ENCODE measurements around the gene SHROOM3. TPM values are rescaled to one million over a fixed set of nuclear protein-coding genes. Genes with fewer than 3 reads are reported as not detected.

Gene SHROOM3
- total RNA-seq, 6 donors from 2014 or later, result 62.3 to 216 (median 116) TPM

GRCh38 chr4:76750716-76751115 is 315.7 kb downstream of the SHROOM3 start:
- no peak for TF ChIP-seq POLR2A (IDR thresholded peaks at IDR 0.05)
- no peak for TF ChIP-seq CTCF (IDR thresholded peaks at IDR 0.05)
- no peak for TF ChIP-seq EP300 (IDR thresholded peaks at IDR 0.05)
- TF ChIP-seq POLR2AphosphoS5 (IDR thresholded peaks at IDR 0.05), result no peak
- 72 to 76% methylated on average over 3 of the region's 3 CpGs for WGBS, 2 donors
- Histone ChIP-seq H3K27ac (no peak overlapping the region), H3K27me3 (no peaks in the 10 kb centered on the region), H3K36me3 (peaks cover 0 to 11% (median 5%) of the 10 kb centered on the region in 4 donors), H3K4me3 (no peak overlapping the region), H3K4me1 (peaks cover 0 to 11% (median 5%) of the 10 kb centered on the region in 4 donors), H3K9me3 (no peaks in the 10 kb centered on the region)
- DNase-seq, result no peak
- no peak for ATAC-seq (ENCODE audit: low FRiP score in 2 of 2)

GRCh38 chr4:76751612-76752343 is 316.7 kb downstream of the SHROOM3 start:
- Histone ChIP-seq H3K9me3 (no peaks in the 10 kb centered on the region), H3K27ac (no peak overlapping the region), H3K36me3 (peaks cover 0 to 14% (median 5%) of the 10 kb centered on the region in 4 donors), H3K27me3 (no peaks in the 10 kb centered on the region), H3K4me3 (no peak overlapping the region), H3K4me1 (peaks cover 0 to 11% (median 5%) of the 10 kb centered on the region in 4 donors)
- WGBS, 2 donors, result 93 to 95% methylated on average over 3 of the region's 3 CpGs
- no peak for DNase-seq
- TF ChIP-seq CTCF (IDR thresholded peaks at IDR 0.05), result no peak
- no peak for TF ChIP-seq EP300 (IDR thresholded peaks at IDR 0.05)
- TF ChIP-seq POLR2A (IDR thresholded peaks at IDR 0.05), result no peak
- no peak for TF ChIP-seq POLR2AphosphoS5 (IDR thresholded peaks at IDR 0.05)
- ATAC-seq (ENCODE audit: low FRiP score in 2 of 2), result no peak

- WGBS, 2 donors, result 42 to 43% methylated on average over 3 of the region's 3 CpGs
- peak overlapping the region in 3 of 4 donors; percentile 31 to 53 (median 35) for H3K27ac ChIP-seq
- no peak for DNase-seq
- peak; percentile 60 to 65 for ATAC-seq (ENCODE audit: low FRiP score in 2 of 2)
- H3K36me3 ChIP-seq, result peaks cover 0 to 16% (median 5%) of the 10 kb centered on the region in 4 donors
- H3K4me3 ChIP-seq, result no peak overlapping the region
- no peaks in the 10 kb centered on the region for H3K27me3 ChIP-seq
- H3K9me3 ChIP-seq, result no peaks in the 10 kb centered on the region
- TF ChIP-seq POLR2AphosphoS5 (IDR thresholded peaks at IDR 0.05) (peak; percentile 67 to 83), POLR2A (IDR thresholded peaks at IDR 0.05) (no peak), EP300 (IDR thresholded peaks at IDR 0.05) (no peak), CTCF (IDR thresholded peaks at IDR 0.05) (no peak)
- peaks cover 1 to 12% (median 6%) of the 10 kb centered on the region in 4 donors for H3K4me1 ChIP-seq
These were observed 318.0 kb downstream of the SHROOM3 start for GRCh38 chr4:76752861-76753501.

- Histone ChIP-seq H3K27ac (peak overlapping the region; percentile 2 to 57 (median 35)), H3K36me3 (peaks cover 0 to 16% (median 5%) of the 10 kb centered on the region in 4 donors), H3K9me3 (no peaks in the 10 kb centered on the region), H3K27me3 (no peaks in the 10 kb centered on the region), H3K4me3 (no peak overlapping the region), H3K4me1 (peaks cover 3 to 13% (median 7%) of the 10 kb centered on the region in 4 donors)
- ATAC-seq (ENCODE audit: low FRiP score in 2 of 2), result no peak
- TF ChIP-seq POLR2AphosphoS5 (IDR thresholded peaks at IDR 0.05) (no peak), CTCF (IDR thresholded peaks at IDR 0.05) (no peak)
- DNase-seq, result no peak
- WGBS, 2 donors, result 47 to 59% methylated on average over 3 of the region's 3 CpGs
These were observed 318.8 kb downstream of the SHROOM3 start for GRCh38 chr4:76753814-76754213.
